Tibial artery (tissue), 4 donors: Measurements from ENCODE around the gene SLC35B2.

Experiments
- DNase-seq, 2 donors: peaks; one replicate each; pipeline ENCODE4 v3.0.0-alpha.2; 2019
- H3K27ac ChIP-seq, 2 donors: fragments of 200-600 bp; sonication (generic) in 1 of 2; 1 replicate in 1 of 2; 2 replicates in 1 of 2; pipeline ENCODE4 v1.5.1; 2018 to 2019; ENCODE audit warnings: mild to moderate bottlenecking in 1 of 2
- H3K27me3 ChIP-seq, 2 donors: fragments of 200-600 bp; sonication (generic) in 1 of 2; one replicate each; pipeline versions ENCODE4 v1.5.1 to v1.6.0; 2016 to 2019
- H3K36me3 ChIP-seq, 3 donors: fragments of 200-600 bp; sonication (generic) in 2 of 3; one replicate each; pipeline ENCODE4 v1.5.1; 2016 to 2019; ENCODE audit warnings: mild to moderate bottlenecking in 2 of 3
- H3K4me1 ChIP-seq, 4 donors: fragments of 200-600 bp; sonication (generic) in 2 of 4; 1 replicate in 3 of 4; 2 replicates in 1 of 4; pipeline ENCODE4 v1.5.1; 2016 to 2019
- H3K4me3 ChIP-seq, 2 donors: fragments of 200-600 bp; sonication (generic) in 1 of 2; 1 replicate in 1 of 2; 2 replicates in 1 of 2; pipeline ENCODE4 v1.5.1; 2018 to 2019; ENCODE audit warnings: mild to moderate bottlenecking in 2 of 2
- H3K9me3 ChIP-seq, 3 donors: fragments of 200-600 bp; sonication (generic) in 1 of 3; one replicate each; pipeline ENCODE4 v1.5.1; 2016 to 2019
- CTCF ChIP-seq, 2 experiments: fragments of 200-600 bp in 1 of 2; fragments of 450-650 bp in 1 of 2; IDR thresholded peaks; one replicate each; pipeline ENCODE4 v1.5.1; 2017 to 2019; ENCODE audit warnings: antibody characterized with exemption in 2 of 2, mild to moderate bottlenecking in 1 of 2, moderate library complexity in 1 of 2
- intact Hi-C: fragments of 100-400 bp; cut with DNase I; formaldehyde crosslinking; loops from one replicate; pipeline ENCODE4 v1.15.0; 2023; ENCODE audit warnings: low total_unique reads

Gene SLC35B2

GRCh38 chr6:44285552-44286284 is 28.4 kb upstream of the SLC35B2 start:
- DNase-seq, result no peak
- Histone ChIP-seq H3K9me3 (no peaks in the 10 kb centered on the region), H3K27me3 (peaks cover 0 to 34% of the 10 kb centered on the region in 2 donors), H3K27ac (no peak overlapping the region), H3K4me3 (no peak overlapping the region), H3K4me1 (peaks cover 0 to 8% (median 0%) of the 10 kb centered on the region in 4 donors), H3K36me3 (no peaks in the 10 kb centered on the region)
- TF ChIP-seq CTCF (IDR thresholded peaks at IDR 0.05), result no peak
- intact Hi-C loops, result no loop called here

- TF ChIP-seq CTCF (IDR thresholded peaks at IDR 0.05), result no peak
- Histone ChIP-seq H3K9me3 (no peaks in the 10 kb centered on the region), H3K27ac (no peak overlapping the region), H3K4me3 (no peak overlapping the region), H3K36me3 (no peaks in the 10 kb centered on the region), H3K4me1 (peaks cover 0 to 8% (median 0%) of the 10 kb centered on the region in 4 donors), H3K27me3 (peaks cover 0 to 27% of the 10 kb centered on the region in 2 donors)
- intact Hi-C loops, result no loop called here
- no peak for DNase-seq
These were observed 27.5 kb upstream of the SLC35B2 start for GRCh38 chr6:44284867-44285266.

- intact Hi-C loops, result no loop called here
- H3K27ac ChIP-seq, result no peak overlapping the region
- TF ChIP-seq CTCF (IDR thresholded peaks at IDR 0.05), result no peak
- H3K4me3 ChIP-seq, result no peak overlapping the region
- no peaks in the 10 kb centered on the region for H3K9me3 ChIP-seq
- H3K36me3 ChIP-seq, result no peaks in the 10 kb centered on the region
- DNase-seq, result no peak
- H3K27me3 ChIP-seq, result peaks cover 0 to 29% of the 10 kb centered on the region in 2 donors
- H3K4me1 ChIP-seq, result peaks cover 0 to 8% (median 0%) of the 10 kb centered on the region in 4 donors
These were observed 26.8 kb upstream of the SLC35B2 start for GRCh38 chr6:44284121-44284520.

- TF ChIP-seq CTCF (IDR thresholded peaks at IDR 0.05), result no peak
- H3K36me3 ChIP-seq, result no peaks in the 10 kb centered on the region
- peaks cover 0 to 53% of the 10 kb centered on the region in 2 donors for H3K27me3 ChIP-seq
- H3K27ac ChIP-seq, result no peak overlapping the region
- peaks cover 0 to 12% (median 9%) of the 10 kb centered on the region in 4 donors for H3K4me1 ChIP-seq
- DNase-seq, result no peak
- H3K9me3 ChIP-seq, result no peaks in the 10 kb centered on the region
- intact Hi-C loops, result no loop called here
- H3K4me3 ChIP-seq, result no peak overlapping the region
These were observed 21.7 kb upstream of the SLC35B2 start for GRCh38 chr6:44278774-44279697.

GRCh38 chr6:44278315-44278714 is 21.0 kb upstream of the SLC35B2 start:
- H3K36me3 ChIP-seq, result no peaks in the 10 kb centered on the region
- H3K4me3 ChIP-seq, result no peak overlapping the region
- intact Hi-C loops, result no loop called here
- no peaks in the 10 kb centered on the region for H3K9me3 ChIP-seq
- peaks cover 0 to 12% (median 9%) of the 10 kb centered on the region in 4 donors for H3K4me1 ChIP-seq
- no peak for TF ChIP-seq CTCF (IDR thresholded peaks at IDR 0.05)
- DNase-seq, result no peak
- no peak overlapping the region for H3K27ac ChIP-seq
- H3K27me3 ChIP-seq, result peaks cover 0 to 60% of the 10 kb centered on the region in 2 donors
